GM12801 (cell line): ENCODE results near the gene SPDYE4.

Experiments
- TF ChIP-seq, protein P1 (sequence below): IDR thresholded peaks from one replicate; pipeline ENCODE4 v1.5.1; 2011; ENCODE audit warnings: control low read depth; ENCODE audit not compliant: insufficient read length; ENCODE audit errors: extremely low read depth

SPDYE4 gene

DNA sequence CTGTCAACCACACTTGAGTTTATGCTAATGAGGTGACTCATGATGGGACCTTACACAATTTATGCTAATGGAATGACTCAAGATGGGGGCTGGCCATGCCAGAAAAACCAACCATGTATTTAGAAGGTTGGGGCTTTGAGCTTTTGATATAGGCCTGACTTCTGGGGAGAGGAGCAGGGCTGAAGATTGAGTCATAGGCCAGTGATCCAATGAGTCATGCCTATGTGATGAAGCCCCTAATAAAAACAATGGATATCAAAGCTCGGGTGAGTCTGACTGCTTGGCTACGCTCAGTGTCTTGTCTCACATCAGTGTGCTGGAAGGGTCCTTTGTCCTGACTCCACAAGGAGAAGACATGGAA is 33.5 kb upstream of the SPDYE4 start:
- TF ChIP-seq, protein P1, sequence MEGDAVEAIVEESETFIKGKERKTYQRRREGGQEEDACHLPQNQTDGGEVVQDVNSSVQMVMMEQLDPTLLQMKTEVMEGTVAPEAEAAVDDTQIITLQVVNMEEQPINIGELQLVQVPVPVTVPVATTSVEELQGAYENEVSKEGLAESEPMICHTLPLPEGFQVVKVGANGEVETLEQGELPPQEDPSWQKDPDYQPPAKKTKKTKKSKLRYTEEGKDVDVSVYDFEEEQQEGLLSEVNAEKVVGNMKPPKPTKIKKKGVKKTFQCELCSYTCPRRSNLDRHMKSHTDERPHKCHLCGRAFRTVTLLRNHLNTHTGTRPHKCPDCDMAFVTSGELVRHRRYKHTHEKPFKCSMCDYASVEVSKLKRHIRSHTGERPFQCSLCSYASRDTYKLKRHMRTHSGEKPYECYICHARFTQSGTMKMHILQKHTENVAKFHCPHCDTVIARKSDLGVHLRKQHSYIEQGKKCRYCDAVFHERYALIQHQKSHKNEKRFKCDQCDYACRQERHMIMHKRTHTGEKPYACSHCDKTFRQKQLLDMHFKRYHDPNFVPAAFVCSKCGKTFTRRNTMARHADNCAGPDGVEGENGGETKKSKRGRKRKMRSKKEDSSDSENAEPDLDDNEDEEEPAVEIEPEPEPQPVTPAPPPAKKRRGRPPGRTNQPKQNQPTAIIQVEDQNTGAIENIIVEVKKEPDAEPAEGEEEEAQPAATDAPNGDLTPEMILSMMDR, result no peak

DNA sequence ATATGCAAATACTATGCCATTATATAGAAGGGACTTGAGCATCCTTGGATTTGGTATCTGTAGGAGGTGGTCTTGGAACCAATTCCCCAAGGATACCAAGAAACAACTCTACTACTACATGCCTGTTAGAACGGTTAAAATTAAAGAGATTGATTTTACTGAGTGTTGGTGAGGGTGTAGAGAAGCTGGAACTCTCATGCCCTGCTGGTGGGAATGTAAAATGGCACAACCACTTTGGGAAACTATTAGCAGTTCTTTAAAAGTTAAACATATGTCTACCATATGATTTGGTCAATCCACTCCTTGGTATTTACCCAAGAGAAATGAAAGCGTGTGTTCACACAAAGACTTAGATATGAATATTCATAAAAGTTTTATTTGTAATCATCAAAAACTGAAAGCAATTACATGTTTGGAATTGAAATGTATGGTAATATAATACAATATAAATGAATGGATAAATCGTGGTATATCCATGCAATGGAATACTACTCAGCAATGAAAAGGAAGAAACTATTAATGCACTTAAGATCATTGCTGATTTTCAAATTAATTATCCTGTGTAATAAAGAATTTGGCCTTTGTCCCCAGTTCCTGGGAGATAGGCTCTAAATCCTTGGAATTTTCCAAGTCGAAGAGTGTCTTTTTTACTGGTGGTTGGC is 33.0 kb upstream of the SPDYE4 start:
- TF ChIP-seq, protein P1, result no peak

DNA sequence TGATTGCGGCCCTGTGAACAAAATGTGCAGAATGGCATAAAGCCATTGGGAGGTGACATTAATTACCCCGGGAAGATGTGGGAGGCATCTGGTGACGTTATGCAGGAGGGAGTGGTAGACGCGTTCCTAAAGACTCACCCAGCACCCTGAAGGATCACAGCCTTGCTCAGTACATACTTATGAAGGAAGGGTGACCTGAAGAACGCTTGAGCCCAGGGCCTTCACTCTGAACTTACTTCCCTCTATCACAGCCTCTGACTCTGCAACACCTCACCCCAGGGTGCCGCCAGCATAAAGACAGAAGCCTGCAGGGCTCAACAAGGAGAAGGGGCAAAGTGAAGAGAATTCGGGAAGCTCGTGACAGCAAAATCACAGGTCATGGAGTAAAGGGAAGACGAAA is 31.4 kb upstream of the SPDYE4 start:
- TF ChIP-seq, protein P1, result no peak

DNA sequence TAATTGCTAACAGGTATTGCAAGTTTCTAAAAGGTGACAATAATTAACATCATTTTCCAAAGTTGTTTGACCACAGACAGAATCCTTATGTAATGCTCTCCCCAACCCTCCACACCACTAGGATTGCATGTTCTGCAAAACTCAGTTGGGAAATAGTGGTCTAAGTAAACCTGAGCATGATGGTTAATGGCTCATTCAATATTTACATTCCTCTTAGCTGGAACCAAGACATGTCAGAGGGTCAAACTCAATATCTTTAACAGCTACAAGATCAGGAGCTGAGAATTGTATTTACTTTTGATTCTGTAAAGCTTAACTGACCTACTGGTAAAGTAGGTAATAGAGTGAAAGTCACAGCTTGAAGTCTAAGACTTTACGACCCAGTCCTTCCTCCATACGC is 30.7 kb upstream of the SPDYE4 start:
- TF ChIP-seq, protein P1, result no peak

DNA sequence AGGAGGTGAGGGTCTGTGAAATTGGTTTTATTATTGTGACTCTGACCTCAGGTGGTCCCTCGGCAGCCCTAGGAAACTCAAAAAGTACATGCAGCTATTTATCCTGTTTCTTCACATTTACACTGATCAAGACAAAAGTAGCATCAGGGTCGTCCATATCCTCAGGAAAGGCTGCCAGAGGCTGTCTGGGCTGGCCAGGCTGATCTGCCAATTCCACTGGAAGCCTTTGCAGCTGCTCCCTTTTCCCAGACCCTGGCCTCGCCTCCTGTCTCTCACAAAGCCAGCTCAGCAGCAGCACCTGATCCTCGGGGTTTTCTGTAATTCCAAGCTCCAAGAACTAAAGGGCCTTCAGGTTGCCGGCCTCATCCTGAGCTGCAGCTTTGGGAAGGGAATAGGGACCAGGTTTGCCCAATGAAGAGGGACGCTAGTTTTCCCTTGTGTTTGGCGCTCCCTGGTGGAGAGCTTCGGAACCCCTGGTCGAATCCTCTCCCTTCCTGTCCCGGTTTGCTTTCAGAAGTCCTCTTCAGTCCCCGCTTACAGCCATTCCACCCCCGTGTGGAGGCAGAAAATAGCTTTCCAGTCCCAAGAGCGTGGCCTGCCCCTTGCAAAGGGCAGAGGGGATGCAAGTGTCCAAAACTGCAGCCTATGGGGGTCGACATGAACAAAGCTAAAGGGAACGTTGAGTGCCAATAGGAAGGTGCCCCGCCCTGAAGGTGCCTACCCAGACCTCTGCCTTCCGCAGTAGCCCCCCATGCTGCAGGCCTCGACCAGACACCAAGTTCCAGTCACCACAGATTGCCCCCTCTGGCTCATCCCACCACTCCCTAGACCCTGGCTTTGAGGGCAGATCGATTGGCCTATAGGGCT is 27.4 kb upstream of the SPDYE4 start:
- TF ChIP-seq, protein P1, result peak; percentile 9

DNA sequence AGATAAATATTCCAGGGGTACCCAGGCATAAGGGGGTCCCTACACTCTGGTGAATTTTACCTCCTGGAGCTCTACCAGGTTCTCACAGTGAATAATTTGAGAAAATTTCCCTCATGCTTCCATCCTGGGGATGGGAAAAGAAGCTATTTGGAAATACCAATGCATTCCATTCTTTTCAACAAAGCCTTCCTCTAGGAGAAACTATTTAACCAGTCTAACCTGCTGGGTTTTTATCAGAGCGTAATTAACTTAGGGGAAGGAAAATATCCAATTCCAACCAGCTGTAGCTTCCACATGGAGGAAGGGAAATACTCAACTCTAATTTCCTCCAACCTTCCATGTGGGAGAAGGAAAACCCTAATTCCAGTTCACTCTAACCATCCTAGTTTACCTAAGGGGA is 23.8 kb upstream of the SPDYE4 start:
- TF ChIP-seq, protein P1, result no peak

DNA sequence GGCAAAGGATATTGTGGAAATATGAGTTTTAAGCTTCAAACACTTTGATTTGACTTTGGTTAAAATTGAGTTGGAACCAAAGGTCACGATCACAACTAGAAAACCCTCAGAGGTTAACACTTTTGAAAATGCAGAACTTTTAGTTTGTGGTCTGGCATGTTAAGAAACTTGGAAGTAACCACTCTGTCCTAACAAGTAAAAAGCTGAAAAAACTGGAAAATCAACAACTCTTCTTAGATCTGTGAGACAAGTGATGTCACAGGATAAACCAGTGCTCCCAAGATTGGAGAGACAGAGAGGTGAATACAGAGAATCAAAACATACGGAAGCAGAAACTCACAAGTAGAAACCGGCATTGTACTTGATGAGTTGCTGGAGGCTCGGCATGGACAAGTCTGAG is 23.4 kb upstream of the SPDYE4 start:
- TF ChIP-seq, protein P1, result no peak
